ENCODE data around the gene UGT1A7. TPM values are rescaled to one million over a fixed set of nuclear protein-coding genes. Genes with fewer than 3 reads are reported as not detected.

Gene UGT1A7
- total RNA-seq, 2 experiments from 2014 or later, result not detected

- CTCF ChIA-PET, result interaction anchor here (0.7 kb wide), 1 partner anchor 11 kb away, joined by 3 read pairs; no protein-coding TSS in a partner anchor
- H3K4me3 Mint-ChIP-seq, result no peak overlapping the region
- no peaks in the 10 kb centered on the region for H3K27me3 Mint-ChIP-seq
- no peak for DNase-seq
- POLR2A ChIA-PET, result no interaction called here
- H3K27ac Mint-ChIP-seq, result no peak overlapping the region
- H3K36me3 Mint-ChIP-seq (ENCODE audit: low read depth), result no peaks in the 10 kb centered on the region
- H3K9me3 Mint-ChIP-seq, result no peaks in the 10 kb centered on the region
- no peaks in the 10 kb centered on the region for H3K4me1 Mint-ChIP-seq
Measured at GRCh38 chr2:233803994-233804393, 122.3 kb downstream of the UGT1A7 start.

- H3K36me3 Mint-ChIP-seq (ENCODE audit: low read depth), result no peaks in the 10 kb centered on the region
- H3K9me3 Mint-ChIP-seq, result no peaks in the 10 kb centered on the region
- CTCF ChIA-PET, result interaction anchor here (0.6 kb wide), 1 partner anchor 19 kb away, joined by 4 read pairs; no protein-coding TSS in a partner anchor
- DNase-seq, result no peak
- no peaks in the 10 kb centered on the region for H3K4me1 Mint-ChIP-seq
- POLR2A ChIA-PET, result no interaction called here
- no peaks in the 10 kb centered on the region for H3K27me3 Mint-ChIP-seq
- no peak overlapping the region for H3K27ac Mint-ChIP-seq
- no peak overlapping the region for H3K4me3 Mint-ChIP-seq
Measured at GRCh38 chr2:233807215-233807865, 125.6 kb downstream of the UGT1A7 start.

- no peaks in the 10 kb centered on the region for H3K9me3 Mint-ChIP-seq
- no peak overlapping the region for H3K4me3 Mint-ChIP-seq
- no peaks in the 10 kb centered on the region for H3K27me3 Mint-ChIP-seq
- CTCF ChIA-PET, result interaction anchor here (0.6 kb wide), 1 partner anchor 19 kb away, joined by 4 read pairs; no protein-coding TSS in a partner anchor
- no peaks in the 10 kb centered on the region for H3K4me1 Mint-ChIP-seq
- DNase-seq, result no peak
- H3K27ac Mint-ChIP-seq, result no peak overlapping the region
- H3K36me3 Mint-ChIP-seq (ENCODE audit: low read depth), result no peaks in the 10 kb centered on the region
- POLR2A ChIA-PET, result no interaction called here
Measured at GRCh38 chr2:233807966-233808935, 126.5 kb downstream of the UGT1A7 start.

DNA sequence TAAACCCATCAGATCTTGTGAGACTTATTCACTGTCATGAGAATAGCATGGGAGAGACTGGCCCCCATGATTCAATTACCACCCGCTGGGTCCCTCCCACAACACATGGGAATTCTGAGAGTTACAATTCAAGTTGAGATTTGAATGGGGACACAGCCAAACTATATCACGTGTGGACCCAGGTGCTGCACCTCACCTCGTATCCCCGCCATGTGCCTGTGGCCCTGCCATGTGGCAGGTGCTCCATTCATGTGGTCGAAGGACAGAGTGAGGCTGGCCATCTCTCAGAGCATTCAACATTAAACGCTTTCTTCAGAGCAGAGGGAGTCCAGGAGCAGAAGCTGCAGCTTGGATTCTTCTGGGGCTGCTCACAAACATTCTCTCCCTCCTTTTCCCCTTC lies 128.7 kb downstream of the UGT1A7 start:
- Mint-ChIP-seq H3K27me3 (peaks cover 5% of the 10 kb centered on the region), H3K4me3 (no peak overlapping the region), H3K4me1 (no peaks in the 10 kb centered on the region), H3K27ac (no peak overlapping the region), H3K36me3 (ENCODE audit: low read depth) (no peaks in the 10 kb centered on the region), H3K9me3 (no peaks in the 10 kb centered on the region)
- ChIA-PET CTCF (no interaction called here), POLR2A (no interaction called here)
- DNase-seq, result no peak

- no peak overlapping the region for H3K4me3 Mint-ChIP-seq
- no peaks in the 10 kb centered on the region for H3K9me3 Mint-ChIP-seq
- H3K27ac Mint-ChIP-seq, result no peak overlapping the region
- no peak for DNase-seq
- H3K36me3 Mint-ChIP-seq (ENCODE audit: low read depth), result no peaks in the 10 kb centered on the region
- POLR2A ChIA-PET, result interaction anchor here (0.6 kb wide), 1 partner anchor 298 kb away, joined by 4 read pairs; no protein-coding TSS in a partner anchor
- CTCF ChIA-PET, result no interaction called here
- peaks cover 7% of the 10 kb centered on the region for H3K27me3 Mint-ChIP-seq
- H3K4me1 Mint-ChIP-seq, result no peaks in the 10 kb centered on the region
Measured at GRCh38 chr2:233811087-233811486, 129.4 kb downstream of the UGT1A7 start.

GRCh38 chr2:233811732-233812131 lies 130.0 kb downstream of the UGT1A7 start:
- Mint-ChIP-seq H3K4me1 (no peaks in the 10 kb centered on the region), H3K27ac (no peak overlapping the region), H3K4me3 (no peak overlapping the region), H3K36me3 (ENCODE audit: low read depth) (no peaks in the 10 kb centered on the region), H3K27me3 (peaks cover 7% of the 10 kb centered on the region), H3K9me3 (no peaks in the 10 kb centered on the region)
- POLR2A ChIA-PET, result no interaction called here
- CTCF ChIA-PET, result no interaction called here
- DNase-seq, result no peak

GRCh38 chr2:233813236-233814055 lies 131.7 kb downstream of the UGT1A7 start:
- Mint-ChIP-seq H3K9me3 (no peaks in the 10 kb centered on the region), H3K27me3 (peaks cover 7% of the 10 kb centered on the region)
- CTCF ChIA-PET, result interaction anchor here (0.6 to 1.0 kb wide), 4 partner anchors 11 to 50 kb away, joined by 3 to 5 read pairs (median 4); no protein-coding TSS in a partner anchor

GRCh38 chr2:233814056-233814835 lies 132.5 kb downstream of the UGT1A7 start:
- Mint-ChIP-seq H3K9me3 (no peaks in the 10 kb centered on the region), H3K36me3 (ENCODE audit: low read depth) (no peaks in the 10 kb centered on the region), H3K27ac (no peak overlapping the region), H3K4me3 (no peak overlapping the region), H3K27me3 (peaks cover 7% of the 10 kb centered on the region), H3K4me1 (no peaks in the 10 kb centered on the region)
- no peak for DNase-seq
- POLR2A ChIA-PET, result no interaction called here
- CTCF ChIA-PET, result interaction anchor here (0.6 to 1.0 kb wide), 4 partner anchors 10 to 50 kb away, joined by 3 to 5 read pairs (median 3); no protein-coding TSS in a partner anchor

More at GRCh38 chr2:233813236-233814055, 131.7 kb downstream of the UGT1A7 start:
- H3K27ac Mint-ChIP-seq, result no peak overlapping the region
- H3K36me3 Mint-ChIP-seq (ENCODE audit: low read depth), result no peaks in the 10 kb centered on the region
- no peak overlapping the region for H3K4me3 Mint-ChIP-seq
- no peaks in the 10 kb centered on the region for H3K4me1 Mint-ChIP-seq
- no peak for DNase-seq
- POLR2A ChIA-PET, result no interaction called here

- ChIA-PET CTCF (no interaction called here), POLR2A (no interaction called here)
- no peaks in the 10 kb centered on the region for H3K4me1 Mint-ChIP-seq
Measured at GRCh38 chr2:233815861-233816260, 134.2 kb downstream of the UGT1A7 start.

GRCh38 chr2:233816334-233816733 lies 134.6 kb downstream of the UGT1A7 start:
- H3K9me3 Mint-ChIP-seq, result no peaks in the 10 kb centered on the region
- H3K27me3 Mint-ChIP-seq, result peaks cover 7% of the 10 kb centered on the region
- no peak for DNase-seq
- H3K36me3 Mint-ChIP-seq (ENCODE audit: low read depth), result no peaks in the 10 kb centered on the region
- ChIA-PET POLR2A (no interaction called here), CTCF (no interaction called here)
- no peaks in the 10 kb centered on the region for H3K4me1 Mint-ChIP-seq
- no peak overlapping the region for H3K27ac Mint-ChIP-seq
- H3K4me3 Mint-ChIP-seq, result no peak overlapping the region

More at GRCh38 chr2:233815861-233816260, 134.2 kb downstream of the UGT1A7 start:
- no peak for DNase-seq
- H3K27me3 Mint-ChIP-seq, result peaks cover 7% of the 10 kb centered on the region
- H3K27ac Mint-ChIP-seq, result no peak overlapping the region
- no peak overlapping the region for H3K4me3 Mint-ChIP-seq
- H3K9me3 Mint-ChIP-seq, result no peaks in the 10 kb centered on the region
- no peaks in the 10 kb centered on the region for H3K36me3 Mint-ChIP-seq (ENCODE audit: low read depth)

DNA sequence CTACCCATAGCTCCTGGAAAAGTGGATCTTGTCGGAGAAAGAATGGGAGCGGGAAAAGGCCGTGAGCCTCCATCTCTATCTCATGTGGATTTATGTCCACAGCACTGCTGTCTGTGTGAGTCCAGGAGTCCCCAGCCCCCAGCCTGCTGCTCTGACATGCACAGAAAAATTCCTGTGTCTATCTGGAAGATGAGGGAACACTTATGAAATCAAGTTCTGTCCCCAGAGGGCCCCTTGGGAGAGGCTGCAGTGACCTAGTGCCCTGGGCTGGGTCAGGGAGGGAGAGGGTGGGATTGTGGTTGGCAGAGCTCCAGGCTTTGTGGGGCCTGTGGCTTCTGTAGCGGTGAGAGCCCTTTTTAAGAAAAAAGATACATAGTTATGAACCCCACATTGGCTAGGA lies 135.1 kb downstream of the UGT1A7 start:
- Mint-ChIP-seq H3K27ac (no peak overlapping the region), H3K36me3 (ENCODE audit: low read depth) (no peaks in the 10 kb centered on the region), H3K4me1 (no peaks in the 10 kb centered on the region), H3K27me3 (peaks cover 7% of the 10 kb centered on the region), H3K9me3 (no peaks in the 10 kb centered on the region), H3K4me3 (no peak overlapping the region)
- ChIA-PET POLR2A (no interaction called here), CTCF (no interaction called here)
- DNase-seq, result no peak

DNA sequence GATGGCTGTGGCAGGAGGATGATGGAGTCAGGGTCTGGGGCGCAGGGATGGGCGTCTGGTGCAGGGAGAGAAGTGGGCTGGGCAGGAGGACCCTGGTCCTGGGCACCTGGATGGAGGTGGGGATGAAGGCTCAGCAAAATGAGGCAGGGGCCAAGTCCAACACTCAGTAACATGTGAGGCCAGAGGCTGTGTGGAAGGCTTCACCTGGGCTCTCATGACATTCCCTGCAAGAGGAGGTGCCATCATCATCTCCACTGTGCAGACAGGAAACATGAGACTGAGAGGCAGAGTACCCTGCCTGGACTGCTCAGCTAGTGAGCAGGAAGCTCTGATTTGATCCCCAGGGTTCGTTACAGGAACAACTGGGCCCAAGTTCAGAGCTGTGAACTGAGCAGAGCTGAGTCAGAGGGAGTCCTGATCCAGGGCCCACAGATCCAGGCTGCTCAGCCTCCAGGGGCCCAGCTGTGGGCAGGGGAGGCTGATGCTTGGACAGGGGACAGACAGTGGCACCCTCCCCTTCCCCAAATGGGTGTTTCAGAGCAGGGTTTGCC lies 135.7 kb downstream of the UGT1A7 start:
- Mint-ChIP-seq H3K4me3 (no peak overlapping the region), H3K36me3 (ENCODE audit: low read depth) (no peaks in the 10 kb centered on the region), H3K27me3 (peaks cover 7% of the 10 kb centered on the region), H3K9me3 (no peaks in the 10 kb centered on the region), H3K27ac (no peak overlapping the region), H3K4me1 (no peaks in the 10 kb centered on the region)
- ChIA-PET CTCF (interaction anchor here (1.0 kb wide), 1 partner anchor 20 kb away, joined by 3 read pairs; no protein-coding TSS in a partner anchor), POLR2A (no interaction called here)
- no peak for DNase-seq
